GM19372 (cell line): ENCODE data around the gene SF3B2.
"Not testable (repeated sequence)": the region's sequence is repeated elsewhere in the genome, so short reads cannot be mapped to it uniquely, and the experiment has no call there.

ENCODE experiments used
- ATAC-seq: cut with Tn5 transposase; IDR thresholded peaks from one replicate; pipeline ENCODE4 v1.9.1; 2021; ENCODE audit warnings: mild to moderate bottlenecking, low read depth, moderate library complexity; ENCODE audit not compliant: unreplicated experiment

SF3B2 gene

DNA sequence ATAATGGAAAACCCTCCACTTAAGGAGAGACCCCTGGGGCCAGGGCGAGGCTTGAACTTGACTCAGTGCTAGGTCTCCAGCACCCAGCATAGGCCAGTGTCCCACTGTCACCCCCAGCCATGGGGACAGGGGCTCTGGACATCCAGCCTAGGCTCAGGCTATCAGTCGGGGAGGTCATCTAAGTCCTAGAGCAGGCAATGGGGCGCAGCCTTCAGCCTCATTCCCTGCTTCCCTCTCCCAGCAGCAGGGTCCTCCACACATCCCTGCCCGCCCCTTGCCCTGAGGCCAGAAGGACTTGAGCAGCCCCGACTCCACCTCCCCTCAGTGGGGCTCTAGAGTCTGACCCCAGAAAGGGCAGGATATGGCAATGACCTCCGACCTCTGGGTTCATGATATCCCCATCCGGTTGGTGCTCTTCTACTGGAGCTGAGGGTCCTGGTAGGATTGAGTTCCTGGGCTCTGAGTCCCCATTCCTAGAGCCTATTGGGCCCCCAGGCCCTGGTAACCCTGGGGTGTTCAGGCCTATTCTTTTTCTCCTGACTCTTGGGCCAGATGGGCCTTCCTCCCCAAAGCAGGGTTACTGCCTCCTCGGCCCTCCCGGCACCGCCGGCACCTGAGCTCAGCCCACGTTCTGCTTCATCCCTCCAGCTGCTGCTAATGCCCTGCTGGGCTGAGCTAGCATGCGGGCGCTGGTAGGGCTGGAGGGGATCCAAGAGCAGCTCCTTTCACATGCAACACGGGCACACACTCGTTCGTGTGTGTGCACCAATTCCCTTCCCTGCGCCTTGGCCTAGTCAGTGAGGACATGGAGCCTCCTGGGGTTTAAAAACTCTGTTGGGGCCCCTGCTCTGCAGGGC is 36.0 kb upstream of the SF3B2 start:
- no peak for ATAC-seq

DNA sequence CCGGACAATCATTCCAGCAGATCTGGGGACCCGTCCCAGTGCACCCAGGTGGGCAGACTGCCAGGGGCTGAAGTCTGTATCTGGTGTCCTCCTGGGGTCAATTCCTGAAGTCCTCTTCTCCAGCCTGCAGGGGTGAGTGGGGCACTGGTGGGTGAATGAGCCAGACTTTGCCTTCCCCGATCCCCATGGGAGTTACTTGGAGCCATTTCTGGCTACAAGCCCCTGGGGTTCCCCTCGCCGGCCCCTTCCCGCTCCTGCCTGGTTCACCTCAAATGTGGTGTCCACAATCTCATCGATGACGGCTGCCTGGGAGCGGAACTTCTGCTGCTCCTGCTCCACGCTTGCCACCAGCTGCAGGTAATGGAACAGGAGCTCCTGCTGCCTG is 35.4 kb upstream of the SF3B2 start:
- ATAC-seq: no peak

DNA sequence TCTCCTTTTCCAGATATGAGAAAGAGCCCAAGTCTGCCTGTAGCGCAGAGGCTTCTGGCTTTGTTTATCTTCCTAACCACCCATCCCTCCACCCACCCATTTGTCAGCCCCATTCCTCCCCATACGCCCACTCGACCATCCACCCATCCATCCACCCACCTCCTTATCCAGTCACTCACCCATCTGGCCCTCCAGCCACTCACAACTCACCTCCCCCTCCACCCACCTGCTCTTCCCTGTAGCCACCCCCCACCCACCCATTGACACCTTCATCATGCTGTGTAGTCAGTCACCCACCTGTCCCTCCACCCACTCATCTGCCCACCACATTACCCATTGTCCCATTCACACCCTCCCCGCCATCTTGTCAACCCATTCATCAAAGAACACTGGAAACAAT is 34.8 kb upstream of the SF3B2 start:
- ATAC-seq: no peak

GRCh38 chr11:66020212-66020611 is 32.0 kb upstream of the SF3B2 start:
- ATAC-seq: no peak

GRCh38 chr11:66020618-66021357 is 31.4 kb upstream of the SF3B2 start:
- no peak for ATAC-seq

DNA sequence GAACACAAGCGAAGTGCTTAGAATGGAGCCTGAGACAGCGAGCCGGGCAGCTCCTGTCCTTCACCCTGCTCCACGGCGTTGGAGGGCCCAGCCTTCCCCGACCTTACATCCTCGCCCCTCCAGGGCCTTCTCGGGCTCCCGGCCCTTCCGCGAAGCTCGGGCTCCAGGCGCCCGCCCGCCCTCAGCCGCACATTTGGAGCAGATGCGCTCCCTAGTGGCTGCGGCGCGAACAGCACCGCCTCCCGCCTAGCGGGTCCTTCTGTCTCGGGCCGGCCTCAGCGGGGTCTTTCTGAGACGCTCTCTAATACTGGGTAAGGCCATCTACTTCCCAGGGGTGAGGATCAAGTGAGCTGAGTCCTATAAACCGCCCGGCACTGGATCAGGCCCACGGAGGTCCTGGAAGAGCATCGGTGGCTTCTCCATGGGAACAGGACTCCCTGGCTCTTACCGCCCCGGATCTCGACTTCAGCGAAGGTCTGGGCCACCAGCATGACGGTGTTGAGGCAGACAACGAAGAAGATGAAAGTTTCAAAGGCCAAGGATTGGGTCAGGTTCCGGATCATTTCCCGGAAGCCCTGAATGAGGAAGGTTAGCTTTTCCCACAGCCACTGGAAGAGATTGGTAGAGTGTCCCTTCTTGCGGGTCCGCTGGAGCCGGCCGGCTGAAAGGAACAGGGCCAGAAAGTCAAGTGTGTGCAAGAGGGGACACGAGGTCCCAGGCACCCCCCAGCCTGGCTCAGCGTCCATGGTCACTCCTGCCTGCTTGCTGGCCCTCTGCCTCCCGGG is 29.6 kb upstream of the SF3B2 start:
- no peak for ATAC-seq

DNA sequence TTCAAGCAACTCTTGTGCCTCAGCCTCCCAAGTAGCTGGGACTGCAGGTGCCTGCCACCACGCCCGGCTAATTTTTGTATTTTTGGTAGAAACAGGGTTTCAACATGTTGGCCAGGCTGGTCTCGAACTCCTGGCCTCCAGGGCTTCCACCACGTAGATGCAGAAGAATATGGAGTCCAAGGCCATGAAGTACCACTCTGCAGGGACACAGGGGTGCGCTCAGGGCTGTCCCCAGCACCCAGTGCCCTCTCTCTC is 29.1 kb upstream of the SF3B2 start:
- not testable (repeated sequence) for ATAC-seq

- ATAC-seq: no peak
These were observed 26.1 kb upstream of the SF3B2 start, which contains the start of gene CATSPER1 for GRCh38 chr11:66026017-66026529. TSS of gene CATSPER1 (minus strand) at chr11:66026479. CDS start at chr11:66026379, 100 bp downstream.

DNA sequence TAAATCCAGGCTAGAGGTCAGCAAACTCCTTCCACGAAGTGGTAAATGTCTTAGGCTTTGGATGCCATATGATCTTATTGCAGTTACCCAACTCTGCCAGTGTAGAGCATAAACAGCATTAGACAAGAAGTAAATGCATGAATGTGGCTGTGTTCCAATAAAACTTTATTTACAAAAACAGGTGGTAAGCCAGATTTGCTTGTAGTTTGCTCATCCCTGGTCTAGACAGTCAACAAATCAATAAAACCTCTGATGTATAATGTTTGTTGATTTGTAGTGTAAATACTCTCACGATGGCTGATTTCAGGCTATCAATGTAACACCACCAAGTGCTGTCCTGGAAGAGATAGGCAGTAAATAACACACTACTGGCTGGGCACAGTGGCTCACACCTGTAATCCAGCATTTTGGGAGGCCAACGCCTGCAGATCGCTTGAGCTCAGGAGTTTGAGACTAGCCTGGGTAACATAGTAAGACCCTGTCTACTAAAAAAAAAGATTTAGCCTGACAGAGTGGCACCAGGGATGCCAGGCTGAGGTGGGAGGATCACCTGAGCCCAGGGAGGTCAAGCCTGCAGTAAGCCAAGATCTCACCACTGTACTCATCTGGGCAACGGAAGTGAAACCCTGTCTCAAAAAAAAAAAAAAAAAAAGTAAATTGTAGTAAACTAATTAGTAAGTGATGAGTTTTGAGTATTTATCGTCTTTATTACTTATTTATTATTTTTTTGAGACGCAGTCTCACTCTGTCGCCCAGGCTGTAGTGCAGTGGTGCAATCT is 19.0 kb upstream of the SF3B2 start:
- no peak for ATAC-seq

GRCh38 chr11:66035653-66036333 is 16.4 kb upstream of the SF3B2 start:
- no peak for ATAC-seq

DNA sequence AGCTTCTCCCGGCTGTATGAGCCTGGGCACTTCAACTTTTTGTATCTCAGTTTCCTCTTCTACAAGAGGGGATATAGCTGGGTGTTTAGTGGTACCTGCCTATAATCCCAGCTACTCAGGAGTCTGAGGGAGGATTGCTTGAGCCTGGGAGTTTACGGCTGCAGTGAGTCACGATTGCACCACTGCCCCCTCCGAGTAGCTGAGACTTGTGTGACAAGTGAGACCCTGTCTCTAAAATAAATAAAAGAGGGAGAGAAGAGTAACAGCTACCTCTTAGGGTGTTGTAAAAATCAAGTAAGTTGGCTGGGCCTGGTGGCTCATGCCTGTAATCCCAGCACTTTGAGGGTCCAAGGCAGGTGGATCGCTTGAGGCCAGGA is 15.8 kb upstream of the SF3B2 start:
- no peak for ATAC-seq

GRCh38 chr11:66037327-66037726 is 14.8 kb upstream of the SF3B2 start:
- no peak for ATAC-seq

GRCh38 chr11:66039765-66040164 is 12.4 kb upstream of the SF3B2 start:
- no peak for ATAC-seq

DNA sequence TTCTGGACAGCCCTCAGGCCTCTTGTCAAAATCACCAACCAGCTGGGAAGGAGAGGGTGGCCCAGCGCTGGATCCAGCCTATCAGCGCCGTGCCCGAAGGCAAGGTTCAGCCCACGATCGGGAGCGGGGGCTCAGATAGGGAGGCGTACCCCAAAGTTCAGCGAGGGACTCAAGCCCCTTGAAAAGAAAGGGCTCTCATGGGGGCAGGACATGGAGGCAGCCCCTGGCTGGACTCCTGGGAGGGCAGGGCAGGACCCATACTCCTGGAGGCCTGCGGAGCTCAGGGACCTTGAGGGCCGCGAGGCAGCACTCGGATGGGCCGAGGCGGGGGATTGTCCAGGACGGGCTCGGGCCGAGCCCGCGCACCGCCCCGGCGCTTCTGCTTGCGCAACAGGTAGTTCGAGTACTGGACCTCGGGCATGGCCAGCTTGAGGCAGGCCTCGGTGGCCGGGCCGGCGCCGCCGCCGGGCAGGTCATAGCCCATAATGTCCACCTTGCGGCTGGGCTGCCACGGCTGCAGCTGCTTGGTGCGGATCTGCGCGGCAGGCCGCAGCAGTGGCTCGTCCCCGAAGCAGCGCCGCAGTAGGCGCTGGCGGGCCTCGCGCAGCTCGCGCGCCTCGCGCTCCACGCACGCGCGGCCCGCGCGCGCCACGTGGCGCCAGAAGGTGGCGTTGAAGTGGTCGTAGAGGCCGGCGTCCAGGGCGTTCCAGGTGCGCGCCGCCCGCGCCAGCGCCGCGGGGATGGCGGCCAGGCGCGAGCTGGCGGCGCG is 9.8 kb upstream of the SF3B2 start:
- ATAC-seq: no peak

DNA sequence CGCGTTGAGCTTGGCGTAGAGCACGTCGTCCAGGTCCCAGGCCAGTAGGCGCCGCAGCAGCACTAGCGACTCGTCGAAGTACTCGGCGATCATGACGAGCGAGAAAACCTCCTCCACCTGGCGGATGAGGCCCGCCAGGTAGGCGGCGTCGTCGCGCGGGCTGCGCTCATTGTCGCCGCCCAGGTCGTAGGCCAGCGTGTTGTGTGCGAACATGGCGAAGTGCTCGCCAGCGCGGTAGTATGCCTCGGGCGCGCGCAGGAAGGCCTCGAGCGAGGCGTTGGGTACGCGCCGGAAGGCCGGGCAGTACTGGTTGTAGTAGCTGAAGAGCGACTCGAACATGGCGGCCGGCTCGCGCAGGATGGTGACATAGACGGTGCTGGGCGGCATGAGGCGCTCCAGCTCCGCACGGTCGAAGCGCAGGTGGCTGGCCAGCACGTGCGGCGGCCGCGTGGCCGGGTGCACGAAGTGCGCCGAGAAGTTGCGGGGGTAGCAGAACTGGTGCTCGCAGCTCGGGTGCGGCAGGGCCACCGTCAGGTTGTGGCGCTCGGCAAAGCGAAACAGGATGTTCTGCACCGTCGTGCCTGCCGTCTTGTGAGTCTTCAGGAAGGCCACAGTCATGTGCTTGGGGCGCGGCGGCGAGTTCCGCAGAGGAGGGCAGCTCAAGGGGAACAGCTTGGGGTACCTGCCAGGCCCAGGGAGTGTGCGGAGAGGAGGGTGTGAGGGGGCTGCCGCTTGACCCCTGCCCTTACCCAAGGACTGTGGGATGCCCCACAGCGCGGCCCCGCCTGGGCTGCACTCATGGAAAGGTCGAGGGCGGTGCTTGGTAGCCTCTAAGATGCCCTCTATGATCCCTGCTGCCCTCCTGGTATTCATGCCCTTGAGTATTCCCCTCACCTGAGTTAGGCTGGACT is 8.9 kb upstream of the SF3B2 start:
- ATAC-seq: no peak

GRCh38 chr11:66044757-66045156 is 7.4 kb upstream of the SF3B2 start:
- no peak for ATAC-seq

DNA sequence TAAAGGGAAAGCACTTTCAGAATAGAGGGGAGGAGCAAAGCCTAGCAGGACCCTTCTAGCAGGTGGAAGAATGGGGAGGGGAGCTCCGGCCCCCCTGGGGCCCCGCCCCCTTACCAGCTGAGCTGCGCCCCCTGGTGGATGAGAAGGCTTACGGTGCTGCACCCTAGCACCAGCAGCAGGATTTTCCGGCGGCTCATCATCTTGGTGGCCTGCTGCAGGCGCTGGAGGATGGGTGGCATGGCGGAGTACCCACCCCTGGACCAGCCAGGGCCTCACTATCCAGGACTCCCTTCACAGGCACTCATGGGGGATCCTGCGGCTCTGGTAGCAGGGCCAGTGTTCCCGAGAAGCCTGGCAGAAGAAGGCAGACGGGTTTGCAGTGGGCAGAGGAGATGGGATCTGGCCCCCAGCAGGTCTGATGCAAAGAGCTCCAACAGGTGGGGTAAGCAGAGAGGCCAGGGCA is 7.0 kb upstream of the SF3B2 start:
- no peak for ATAC-seq

DNA sequence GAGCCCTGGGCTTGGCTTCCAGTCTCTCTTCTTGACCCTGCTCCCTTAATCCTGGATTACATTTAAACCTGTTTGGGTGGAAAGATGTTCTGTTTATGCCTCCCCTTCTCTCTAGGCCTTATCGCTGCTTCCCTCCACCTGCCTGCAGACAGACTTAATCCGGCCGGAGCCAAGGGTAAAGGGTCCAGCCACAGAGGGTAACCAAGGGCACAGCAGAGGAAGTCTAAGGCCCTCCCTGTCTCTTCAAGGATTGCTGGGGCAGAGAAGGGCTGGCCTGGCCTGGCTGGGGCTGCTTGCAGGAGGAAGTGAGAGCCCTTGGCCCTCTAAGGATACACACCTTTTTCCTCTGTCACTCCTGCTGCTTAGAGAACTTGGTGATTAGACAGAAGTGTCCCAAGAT is 5.3 kb upstream of the SF3B2 start:
- ATAC-seq: no peak
